GM18873 (cell line): ENCODE data around the gene FMN1.
"Not testable (repeated sequence)": the region's sequence is repeated elsewhere in the genome, so short reads cannot be mapped to it uniquely, and the experiment has no call there.

Experiments used
- ATAC-seq: cut with Tn5 transposase; IDR thresholded peaks from one replicate; pipeline ENCODE4 v1.9.1; 2021; ENCODE audit warnings: mild to moderate bottlenecking, moderate library complexity, moderate number of reproducible peaks; ENCODE audit not compliant: unreplicated experiment, low FRiP score

FMN1 gene

DNA sequence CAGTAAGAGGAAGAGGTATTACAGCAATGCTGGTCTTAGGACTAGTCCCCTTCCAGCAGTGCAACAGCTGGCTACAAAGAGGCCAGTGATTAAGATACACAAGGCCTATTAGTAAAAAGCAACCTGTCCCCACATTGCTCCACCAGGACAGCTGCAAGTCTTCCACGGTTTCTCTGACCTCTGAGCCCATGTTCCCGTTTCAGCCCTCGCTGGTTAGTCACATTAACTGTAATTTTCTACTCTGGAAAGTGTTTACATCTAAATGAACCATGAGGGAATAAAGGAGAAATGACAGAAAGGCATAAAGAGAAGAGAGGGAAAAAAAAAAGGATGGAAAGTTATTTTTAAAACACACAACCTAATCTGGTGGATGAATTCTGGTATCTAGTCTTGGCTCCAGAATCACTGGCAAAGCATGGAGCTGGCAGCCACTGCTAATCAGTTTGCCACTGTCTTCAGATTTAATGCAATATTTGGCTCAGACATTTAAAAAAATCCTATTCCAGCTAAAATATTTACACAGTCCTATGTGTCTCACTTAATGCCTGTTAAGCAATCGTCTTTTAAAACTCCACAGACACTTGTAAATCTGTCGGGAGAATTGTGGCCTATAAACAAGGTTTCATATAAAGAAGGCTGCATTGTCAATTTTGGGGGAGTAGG lies 321.8 kb downstream of the FMN1 start:
- ATAC-seq = no peak

DNA sequence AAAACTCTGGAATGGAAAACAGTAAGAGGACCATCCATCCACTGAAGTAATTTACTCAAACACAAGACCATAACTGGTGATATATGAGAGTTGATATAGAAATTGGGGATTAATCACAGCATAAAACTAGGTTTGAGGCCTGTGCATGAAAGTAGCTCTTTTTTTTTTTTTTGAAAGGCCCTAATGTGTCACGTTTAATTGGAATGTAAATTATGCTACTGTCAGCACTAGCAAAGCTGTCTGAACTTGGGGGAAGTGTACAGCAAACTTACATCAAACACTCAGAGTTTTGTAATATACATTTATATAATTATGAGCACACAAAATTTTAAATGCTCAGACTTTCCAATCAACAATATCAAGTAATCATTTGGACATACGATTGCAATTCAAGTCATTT lies 322.6 kb downstream of the FMN1 start:
- ATAC-seq = no peak

DNA sequence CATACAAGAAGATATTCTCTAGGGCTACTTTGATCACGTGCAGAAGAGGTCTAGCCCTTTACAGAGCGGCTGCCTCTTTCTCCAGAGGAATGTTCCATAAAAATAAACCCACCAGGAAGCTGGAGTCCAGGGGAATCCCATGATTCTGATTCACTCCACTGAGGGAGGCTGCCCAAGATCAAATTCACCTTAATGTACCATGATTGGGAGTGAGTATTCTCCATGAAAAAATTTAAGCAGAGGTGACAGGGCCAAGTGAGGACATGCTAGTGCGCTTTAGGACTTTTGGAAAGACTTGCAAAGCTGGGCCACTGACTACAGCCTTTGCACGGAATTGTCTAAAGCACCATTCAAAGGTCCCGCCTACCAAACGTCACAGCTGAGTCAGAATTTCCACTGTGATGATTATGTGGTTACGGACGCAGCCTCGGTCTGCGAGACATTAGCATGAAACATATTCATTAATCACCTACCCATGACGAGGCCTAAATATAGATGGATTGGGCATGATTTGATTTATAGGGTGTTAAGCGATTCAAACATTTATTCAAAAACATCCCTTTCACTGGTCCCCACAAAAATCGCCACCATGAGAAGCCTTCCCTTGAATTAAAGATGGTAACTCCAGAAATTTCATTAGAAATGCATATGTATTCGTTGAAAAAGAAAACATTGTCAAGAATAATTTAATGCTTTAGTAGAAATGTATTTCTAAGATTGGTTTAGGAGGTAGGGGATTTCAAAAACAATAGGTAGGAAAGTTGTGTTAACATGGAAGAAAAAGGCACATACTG lies 324.1 kb downstream of the FMN1 start:
- no peak for ATAC-seq

DNA sequence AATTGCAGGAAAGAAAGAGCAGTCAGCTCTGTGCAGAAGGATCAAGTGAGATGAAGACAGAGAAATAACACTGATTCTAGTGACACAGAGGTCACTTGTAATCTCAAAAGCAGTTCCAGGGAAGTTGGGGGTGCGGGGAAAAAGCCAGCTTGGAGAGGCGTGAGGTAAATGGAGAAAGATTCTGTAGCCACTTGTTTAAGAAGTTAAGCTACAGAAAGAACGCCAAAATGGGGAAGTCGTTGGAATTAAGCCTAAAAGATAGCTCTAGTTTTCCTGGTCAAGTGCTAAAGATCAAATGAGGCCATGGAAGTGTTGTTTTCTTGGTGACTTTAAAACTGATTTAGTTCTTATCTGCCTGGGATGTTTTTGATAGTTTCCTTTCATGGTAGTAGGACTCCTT lies 324.7 kb downstream of the FMN1 start:
- ATAC-seq = no peak

DNA sequence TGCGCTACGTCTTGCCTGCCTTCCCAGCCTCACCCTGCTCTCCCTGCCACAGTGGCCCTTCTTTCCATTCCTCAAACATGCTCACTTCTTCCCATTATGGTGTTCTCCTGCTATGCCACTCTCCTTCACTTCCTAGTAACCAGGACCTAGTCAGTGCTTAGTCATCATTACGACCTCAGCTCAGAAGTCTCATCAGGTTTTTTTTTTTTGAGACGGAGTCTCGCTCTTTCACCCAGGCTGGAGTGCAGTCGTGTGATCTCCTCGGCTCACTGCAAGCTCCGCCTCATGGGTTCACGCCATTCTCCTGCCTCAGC lies 327.2 kb downstream of the FMN1 start:
- no peak for ATAC-seq

DNA sequence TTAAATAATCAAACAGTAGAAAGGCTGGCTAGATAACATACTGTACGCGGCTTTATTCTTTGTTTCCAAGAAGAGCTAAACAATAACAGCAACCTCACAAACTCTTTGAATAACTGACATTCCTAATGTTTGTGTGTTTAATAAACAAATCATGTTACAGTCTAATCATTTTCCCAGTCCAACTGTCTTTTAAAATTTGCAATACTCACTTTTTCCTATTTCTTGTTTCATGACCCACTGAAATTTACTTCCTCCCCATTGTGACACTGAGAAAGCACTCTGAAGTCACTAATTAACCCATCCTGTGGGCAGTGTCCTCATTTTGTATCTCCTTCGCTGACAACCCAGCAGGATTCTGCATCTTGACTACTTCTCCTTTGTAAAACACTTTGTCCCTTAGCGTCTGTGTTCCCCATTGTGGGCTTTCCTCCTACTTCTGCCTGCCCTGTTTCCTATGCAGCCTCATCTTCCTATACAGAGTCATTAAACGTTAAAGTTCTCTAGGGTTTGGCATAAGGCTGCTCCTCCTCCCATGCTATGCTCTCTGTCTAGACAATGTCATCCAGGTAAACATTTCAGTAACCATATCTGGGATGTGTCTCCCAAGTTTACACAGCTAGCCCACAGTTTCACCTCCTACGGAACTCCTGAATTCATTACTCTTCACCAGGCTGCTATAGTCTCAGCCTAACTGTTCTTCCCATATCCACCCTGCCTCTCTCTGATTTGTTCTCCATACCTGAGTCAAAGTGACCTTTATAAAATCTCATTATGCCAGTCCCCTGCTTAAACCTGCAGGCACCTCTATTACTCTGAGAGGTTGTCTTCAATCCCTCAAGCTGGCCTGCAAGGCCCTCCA lies 327.8 kb downstream of the FMN1 start:
- no peak for ATAC-seq

DNA sequence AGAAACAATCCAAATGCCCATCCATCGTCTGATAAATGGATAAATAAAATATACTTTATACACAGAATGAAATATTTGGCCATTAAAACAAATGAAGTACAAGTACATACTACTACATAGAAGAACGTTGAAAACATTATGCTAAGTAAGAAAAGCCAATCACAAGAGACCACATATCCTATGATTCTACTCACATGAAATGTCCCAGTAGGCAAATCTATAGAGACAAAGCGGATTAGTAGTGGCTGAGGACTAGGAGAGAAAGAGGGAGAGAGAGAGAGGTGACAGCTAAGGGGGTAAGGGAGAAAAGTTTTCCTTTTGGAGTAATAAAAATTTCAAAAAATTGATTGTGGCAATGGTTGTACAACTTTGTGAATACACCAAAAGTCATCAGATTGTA lies 329.7 kb downstream of the FMN1 start:
- no peak for ATAC-seq

DNA sequence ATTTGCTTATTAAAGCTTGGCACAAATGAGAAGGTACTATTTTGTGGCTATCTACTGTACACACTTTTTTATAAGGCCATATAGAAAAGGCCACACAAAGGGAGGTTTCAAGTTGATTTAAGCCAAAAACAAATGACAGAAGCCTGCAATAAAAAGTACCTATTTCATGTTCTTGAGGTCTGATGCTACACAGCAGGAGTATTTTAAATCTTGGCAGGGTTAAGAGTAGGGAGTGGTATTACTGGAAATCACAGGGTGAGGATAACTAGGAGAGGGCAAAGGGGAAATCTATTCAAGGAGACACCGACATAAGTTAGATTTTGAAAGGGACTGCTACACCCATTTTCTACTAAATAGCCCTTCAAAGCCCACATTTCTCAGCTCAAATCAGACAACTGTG lies 330.5 kb downstream of the FMN1 start:
- ATAC-seq = no peak

DNA sequence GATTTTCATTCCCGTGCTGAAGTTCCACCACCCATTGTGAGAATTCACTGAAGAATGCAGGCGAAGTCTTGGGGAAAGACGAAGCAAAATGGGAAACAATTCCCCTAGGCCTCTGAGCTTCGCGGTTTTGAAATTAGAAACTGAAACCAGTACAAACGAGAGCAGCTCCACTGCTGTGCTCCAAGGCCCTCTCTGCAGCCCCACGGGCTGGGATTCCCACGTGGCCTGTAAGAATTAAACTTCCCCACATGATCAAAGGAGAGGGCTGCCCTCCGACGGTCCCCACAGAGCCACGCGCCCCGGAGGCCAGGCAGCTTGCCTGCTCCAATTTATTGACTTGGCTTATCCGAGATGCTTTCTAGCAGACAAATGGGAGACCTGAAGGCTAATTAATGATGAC lies 332.8 kb downstream of the FMN1 start:
- ATAC-seq = no peak

DNA sequence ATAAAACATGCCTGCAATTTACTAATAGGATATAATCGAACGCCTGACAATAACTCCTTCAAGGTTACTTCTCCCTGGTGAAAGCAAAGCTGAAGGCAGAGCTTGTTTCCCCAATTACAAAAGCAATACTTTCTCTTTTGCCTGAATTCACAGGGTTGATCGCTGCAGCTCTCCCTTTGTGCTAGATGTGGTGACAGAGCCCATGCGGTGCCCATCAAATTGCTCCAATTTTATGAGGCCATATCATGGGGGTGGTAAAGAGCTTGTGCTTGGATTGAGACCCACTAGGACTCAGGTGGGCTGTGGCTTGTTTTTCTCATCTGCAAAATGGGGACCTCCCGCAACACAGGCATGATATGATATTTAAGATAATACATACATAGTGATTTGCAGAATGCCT lies 333.3 kb downstream of the FMN1 start:
- no peak for ATAC-seq

DNA sequence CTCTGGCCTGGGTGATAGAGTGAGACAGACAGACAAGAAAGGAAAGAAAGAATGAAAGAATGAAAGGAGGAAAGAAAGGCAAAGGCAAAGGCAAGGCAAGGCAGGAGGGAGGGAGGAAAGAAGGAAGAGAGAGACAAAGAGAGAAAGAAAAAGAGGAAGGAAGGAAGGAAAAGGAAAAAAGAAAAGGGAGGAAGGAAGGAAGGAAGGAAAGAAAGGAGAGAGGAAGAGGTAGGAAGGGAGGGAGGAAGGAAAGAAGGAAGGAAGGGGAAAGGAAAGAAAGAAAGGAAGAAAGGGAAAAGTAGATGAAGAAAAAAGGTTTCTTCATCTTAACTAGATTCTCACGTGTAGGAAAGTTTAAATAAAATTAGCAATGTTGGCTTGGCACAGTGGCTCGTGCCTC lies 334.5 kb downstream of the FMN1 start:
- no peak for ATAC-seq

DNA sequence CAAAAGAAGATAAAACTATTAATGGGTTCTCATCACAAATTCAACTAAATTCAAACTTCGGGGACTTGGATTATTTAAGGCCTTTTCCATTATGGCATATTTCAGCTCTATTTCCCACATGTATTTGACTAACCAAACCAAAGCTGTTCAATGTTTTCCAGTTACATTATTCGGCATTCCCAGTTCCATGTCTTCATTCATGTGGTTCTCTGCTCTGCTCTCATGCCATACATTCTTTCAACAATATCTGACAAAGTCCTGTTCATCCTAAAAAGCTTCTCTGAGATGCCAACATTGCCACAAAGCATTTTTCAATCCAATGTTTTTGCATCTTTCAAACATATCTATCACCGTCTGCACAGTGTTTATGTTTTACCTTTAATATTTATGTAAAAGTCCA lies 335.3 kb downstream of the FMN1 start:
- ATAC-seq = no peak

DNA sequence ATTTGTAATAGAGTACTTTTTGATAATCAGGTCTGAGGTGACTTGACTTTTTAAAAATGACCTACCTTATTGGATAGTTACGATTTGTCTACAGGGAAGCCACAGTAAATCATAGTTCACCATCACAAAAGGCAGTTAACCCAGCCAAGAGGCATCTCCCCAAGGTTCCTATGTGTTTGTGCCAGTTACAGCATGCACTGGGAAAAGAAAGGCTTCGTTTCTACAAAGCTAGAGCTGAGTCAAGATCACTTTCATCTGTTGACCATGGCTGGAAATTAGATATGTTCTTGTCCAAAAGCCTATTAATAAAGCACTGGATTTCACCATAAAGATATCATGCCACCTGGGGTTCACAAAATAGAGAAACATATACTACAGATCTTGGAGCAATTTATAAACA lies 336.8 kb downstream of the FMN1 start:
- ATAC-seq = no peak

DNA sequence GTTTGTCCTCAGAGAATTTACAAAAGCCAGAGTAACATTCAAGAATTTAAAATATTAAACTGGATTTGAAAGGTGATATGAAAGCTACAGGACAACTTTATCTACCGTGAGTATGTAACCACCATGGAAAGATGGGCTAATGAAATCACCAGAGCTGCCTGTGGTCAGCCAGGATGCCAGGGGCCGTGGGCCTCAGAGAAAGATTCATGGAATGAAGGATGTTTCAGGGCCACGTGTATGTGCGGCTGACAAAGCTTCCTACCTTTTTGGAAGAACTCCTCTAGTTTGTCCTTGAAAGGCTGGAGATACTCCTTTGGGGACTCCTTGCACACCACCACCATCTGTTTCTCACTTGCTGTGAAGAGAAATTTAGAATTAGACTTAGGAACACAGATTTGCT lies 337.8 kb downstream of the FMN1 start:
- no peak for ATAC-seq

DNA sequence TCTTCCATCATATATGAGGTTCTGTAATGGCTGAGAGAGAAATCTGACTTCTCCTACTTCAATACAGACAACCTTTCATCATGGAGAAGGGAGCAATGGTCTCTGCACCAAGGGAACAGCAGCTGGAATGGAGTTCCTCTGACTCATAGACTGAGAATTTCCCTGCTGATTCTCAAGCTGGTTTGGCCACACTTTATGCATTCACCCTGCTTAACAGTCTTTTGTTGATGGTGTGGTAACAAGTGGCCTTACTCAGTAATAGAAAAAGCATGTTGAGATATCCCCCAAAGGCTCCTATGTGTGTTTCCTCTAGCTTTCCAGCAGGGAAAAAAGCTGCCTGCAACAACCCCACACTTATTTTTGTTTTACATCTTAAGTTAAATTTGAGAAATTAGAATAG lies 338.6 kb downstream of the FMN1 start:
- no peak for ATAC-seq

DNA sequence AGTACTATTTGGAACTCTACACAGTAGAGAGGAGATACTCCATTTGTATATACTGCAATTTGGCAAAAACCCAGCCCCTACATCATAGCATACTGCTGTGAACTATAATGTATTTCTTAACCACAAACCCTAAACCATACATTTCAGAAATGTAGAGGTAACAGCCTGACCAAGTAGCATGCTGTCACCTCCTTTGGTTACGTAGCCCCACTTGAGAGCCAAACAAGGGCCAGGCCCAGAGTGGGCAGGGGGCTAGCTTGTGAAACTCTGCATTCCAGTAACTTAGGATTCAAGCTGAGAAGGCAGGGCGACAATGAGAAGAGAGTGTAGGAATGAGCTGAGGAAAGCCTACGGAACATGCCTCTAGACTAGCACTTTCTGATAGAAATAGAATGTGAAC lies 340.9 kb downstream of the FMN1 start:
- no peak for ATAC-seq

DNA sequence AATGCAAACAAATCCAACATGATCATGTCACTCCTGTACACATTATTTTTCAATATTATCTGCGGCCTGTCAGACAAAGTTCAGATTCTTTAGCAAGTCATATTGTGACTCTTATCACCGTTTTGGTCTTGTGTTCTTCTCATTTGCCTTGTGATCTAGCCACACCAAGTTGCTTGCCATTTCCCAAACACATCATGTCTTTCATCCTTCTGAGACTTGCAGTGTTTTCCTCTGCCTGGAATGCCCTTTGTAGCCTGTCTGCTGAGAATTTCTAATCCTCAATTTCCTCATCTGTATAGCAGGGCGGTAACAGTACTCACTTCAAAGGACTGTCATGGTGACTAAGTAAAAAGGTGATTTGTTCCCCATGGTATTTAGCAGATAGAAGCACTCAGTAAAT lies 341.7 kb downstream of the FMN1 start:
- no peak for ATAC-seq

DNA sequence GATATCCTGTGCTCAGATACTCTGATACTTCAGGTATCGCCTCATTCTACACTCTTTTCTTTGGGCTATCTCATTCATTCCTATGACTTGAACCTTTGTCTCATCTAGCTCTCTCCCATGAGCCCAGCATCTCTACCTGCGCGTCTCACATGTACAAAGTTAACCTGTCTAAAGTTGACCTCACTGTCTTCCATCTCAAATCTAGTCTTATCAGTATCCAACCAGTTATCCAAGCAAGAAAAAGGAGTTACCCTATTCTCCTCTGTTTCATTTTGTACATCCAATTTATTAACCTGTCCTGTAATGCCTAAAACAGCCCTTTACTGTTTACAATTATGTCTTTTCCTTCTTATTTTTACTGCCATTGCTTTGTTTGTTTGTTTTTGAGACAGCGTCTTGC lies 342.5 kb downstream of the FMN1 start:
- ATAC-seq = no peak

DNA sequence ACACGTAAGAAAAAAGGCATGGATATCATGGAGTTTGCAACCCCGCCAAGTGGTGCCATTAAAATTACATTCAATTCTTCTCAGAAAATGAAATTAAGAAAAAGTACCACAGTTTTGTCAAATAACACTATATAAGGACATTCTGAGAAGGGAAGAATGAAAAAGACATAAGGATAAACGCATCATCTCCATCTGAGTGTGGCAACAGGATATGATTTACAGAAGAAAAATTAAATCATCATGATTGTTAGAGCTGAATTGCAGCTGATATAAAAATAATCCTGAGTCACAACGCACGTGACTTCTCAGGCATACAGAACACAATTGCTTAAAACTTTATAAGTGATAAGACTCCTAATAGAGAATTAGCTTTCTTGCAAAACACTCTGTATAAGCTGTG lies 342.9 kb downstream of the FMN1 start:
- ATAC-seq = no peak

DNA sequence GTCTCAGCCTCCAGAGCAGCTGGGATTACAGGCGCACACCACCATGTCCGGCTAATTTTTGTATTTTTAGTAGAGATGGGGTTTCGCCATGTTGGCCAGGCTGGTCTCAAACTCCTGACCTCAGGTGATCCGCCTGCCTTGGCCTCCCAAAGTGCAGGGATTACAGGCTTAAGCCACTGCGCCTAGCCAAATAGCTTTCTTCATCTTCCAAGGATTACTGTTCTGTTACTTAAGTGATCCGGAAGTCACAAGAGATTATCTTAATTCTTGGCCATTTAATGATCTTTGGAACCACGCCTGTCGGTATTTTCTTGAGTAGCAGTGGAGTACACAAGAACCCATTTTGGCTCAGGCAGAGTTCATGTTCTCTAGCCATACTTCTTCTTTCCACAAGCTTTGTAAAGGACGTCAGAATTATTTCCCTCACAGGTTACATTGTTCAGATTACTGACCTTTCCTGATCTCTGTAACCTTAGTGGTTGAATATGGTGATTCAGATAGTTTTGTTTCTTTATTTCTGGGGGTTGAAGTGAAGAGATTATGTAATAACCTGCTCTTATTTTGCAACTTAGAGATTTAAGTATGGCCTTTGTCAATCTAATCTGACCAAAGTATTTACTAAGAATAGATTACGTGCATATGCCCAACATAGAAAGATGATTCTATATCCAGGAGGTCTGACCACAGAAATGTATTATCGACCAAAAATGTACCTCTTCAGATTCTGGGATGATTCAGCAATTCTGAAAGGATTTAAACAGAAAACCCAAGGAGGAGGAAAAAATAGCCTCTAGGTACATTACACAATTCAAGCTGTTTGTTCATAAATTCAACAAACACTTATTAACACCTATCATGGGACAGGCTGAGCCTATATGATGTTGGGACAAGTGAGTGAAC lies 344.5 kb downstream of the FMN1 start:
- no peak for ATAC-seq

DNA sequence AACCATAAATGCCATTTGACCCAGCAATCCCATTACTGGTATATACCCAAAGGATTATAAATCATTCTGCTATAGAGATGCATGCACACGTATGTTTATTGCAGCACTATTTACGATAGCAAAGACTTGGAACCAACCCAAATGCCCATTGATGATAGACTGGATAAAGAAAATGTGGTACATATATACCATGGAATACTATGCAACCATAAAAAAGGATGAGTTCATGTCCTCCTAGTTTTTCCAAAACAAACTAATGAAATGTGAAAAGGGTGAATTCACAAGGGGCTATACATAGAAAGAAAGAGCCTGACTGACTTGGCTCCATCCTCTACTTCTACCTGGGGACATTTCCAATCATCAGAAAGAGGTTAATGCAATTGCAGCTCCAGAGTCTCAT lies 347.8 kb downstream of the FMN1 start:
- not testable (repeated sequence) for ATAC-seq
